AG04449 (cell line): Measurements from ENCODE around the gene PCNX4.

Experiments used
- CTCF ChIA-PET: fragments of 350-600 bp; formaldehyde crosslinking; extraction: SDS; loops from one replicate; lab custom pipeline; 2021; ENCODE audit warnings: antibody characterized with exemption; lab: Yijun Ruan, JAX
- POLR2A ChIA-PET: fragments of 400-600, 350-600 bp; formaldehyde crosslinking; extraction: SDS; loops from one replicate; lab custom pipeline; 2020; ENCODE audit warnings: antibody characterized with exemption, inconsistent platforms; lab: Yijun Ruan, JAX
- DNase-seq: peaks from one replicate; pipeline ENCODE4 v3.0.0-alpha.2; 2010; ENCODE audit warnings: low read depth, low spot score
- H3K4me3 ChIP-seq: 2 replicates; pipeline ENCODE4 v1.5.1; 2011; ENCODE audit warnings: low read depth, mild to moderate bottlenecking, control low read depth, low read length
- CTCF ChIP-seq: IDR thresholded peaks from one replicate; pipeline ENCODE4 v1.5.1; 2011; ENCODE audit warnings: mild to moderate bottlenecking, moderate library complexity, low read length, control low read depth, inconsistent platforms; ENCODE audit not compliant: insufficient read depth; ENCODE audit errors: missing control alignments

Gene PCNX4

GRCh38 chr14:60214415-60215126 lies 122.8 kb downstream of the PCNX4 start:
- TF ChIP-seq CTCF: no peak
- CTCF ChIA-PET: no interaction called here
- no peak overlapping the region for H3K4me3 ChIP-seq
- POLR2A ChIA-PET: no interaction called here
- no peak for DNase-seq

GRCh38 chr14:60215127-60215444 lies 123.4 kb downstream of the PCNX4 start:
- TF ChIP-seq CTCF: no peak
- DNase-seq: no peak
- ChIA-PET POLR2A (no interaction called here), CTCF (interaction anchor here (1.0 kb wide), 1 partner anchor 31 kb away, joined by 3 read pairs; no protein-coding TSS in a partner anchor)
- H3K4me3 ChIP-seq: no peak overlapping the region

GRCh38 chr14:60215520-60216420 lies 124.0 kb downstream of the PCNX4 start:
- no peak overlapping the region for H3K4me3 ChIP-seq
- ChIA-PET POLR2A (no interaction called here), CTCF (interaction anchor here (1.0 kb wide), 1 partner anchor 32 kb away, joined by 3 read pairs; no protein-coding TSS in a partner anchor)
- DNase-seq: no peak
- TF ChIP-seq CTCF: no peak

- no peak for DNase-seq
- no peak for TF ChIP-seq CTCF
- ChIA-PET POLR2A (no interaction called here), CTCF (no interaction called here)
- H3K4me3 ChIP-seq: no peak overlapping the region
These were observed 126.0 kb downstream of the PCNX4 start for GRCh38 chr14:60217713-60218112.
